ENCODE measurements around the gene PSAP.

GRCh38 chr10:71797533-71798307 lies 53.3 kb downstream of the PSAP start:
- no peak for TF ChIP-seq CTCF (IDR thresholded peaks at IDR 0.05)
- no peak for TF ChIP-seq POLR2A (IDR thresholded peaks at IDR 0.05)
